GM19397 (cell line): ENCODE measurements around the gene CASS4.

Source experiments
- ATAC-seq: cut with Tn5 transposase; IDR thresholded peaks from one replicate; pipeline ENCODE4 v1.9.1; 2021; ENCODE audit warnings: mild to moderate bottlenecking, moderate library complexity; ENCODE audit not compliant: unreplicated experiment

Gene CASS4

GRCh38 chr20:56422824-56423189 is 10.7 kb downstream of the CASS4 start:
- no peak for ATAC-seq

- ATAC-seq, result no peak
These were observed 11.2 kb downstream of the CASS4 start for GRCh38 chr20:56423211-56423610.

DNA sequence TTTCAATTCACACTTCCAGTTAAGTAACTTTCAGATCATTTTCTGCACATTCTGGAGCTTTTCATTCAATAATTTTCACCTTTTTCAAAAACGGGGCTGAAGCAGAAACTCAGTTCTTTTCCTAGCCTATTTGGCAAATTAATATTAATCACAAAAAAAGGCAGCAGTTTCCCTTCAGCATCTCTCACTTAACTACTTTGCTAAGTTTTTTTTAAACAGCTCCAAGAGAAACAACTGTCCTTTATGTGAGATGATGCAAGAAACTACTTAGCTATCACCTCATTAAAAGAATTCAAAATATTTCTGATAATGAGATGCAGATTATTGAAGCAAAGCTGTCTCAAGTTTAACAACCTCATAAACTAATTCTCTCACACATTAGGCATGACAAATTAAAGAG is 11.8 kb downstream of the CASS4 start:
- ATAC-seq, result no peak

GRCh38 chr20:56424931-56425330 is 12.9 kb downstream of the CASS4 start:
- no peak for ATAC-seq

DNA sequence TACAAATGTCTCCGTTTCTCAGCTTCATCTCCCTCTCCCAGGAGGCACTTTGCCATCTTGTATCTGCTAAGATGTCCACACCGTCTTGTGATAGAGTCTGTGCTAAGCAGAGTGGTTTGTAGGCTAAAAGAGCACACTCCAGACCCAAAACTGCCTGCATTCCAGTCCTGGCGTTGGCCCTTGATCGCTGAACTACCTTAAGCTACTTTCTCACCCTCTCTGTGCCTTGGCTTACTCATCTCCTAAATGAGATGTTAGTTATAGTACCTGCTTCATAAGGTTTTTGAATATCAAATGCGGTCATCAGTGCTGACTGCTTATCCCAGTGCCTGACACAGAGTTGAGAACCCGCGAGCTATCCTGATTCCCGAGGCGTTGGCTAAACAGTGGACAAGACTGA is 14.0 kb downstream of the CASS4 start:
- ATAC-seq, result no peak

GRCh38 chr20:56426926-56427325 is 14.9 kb downstream of the CASS4 start:
- ATAC-seq, result no peak

DNA sequence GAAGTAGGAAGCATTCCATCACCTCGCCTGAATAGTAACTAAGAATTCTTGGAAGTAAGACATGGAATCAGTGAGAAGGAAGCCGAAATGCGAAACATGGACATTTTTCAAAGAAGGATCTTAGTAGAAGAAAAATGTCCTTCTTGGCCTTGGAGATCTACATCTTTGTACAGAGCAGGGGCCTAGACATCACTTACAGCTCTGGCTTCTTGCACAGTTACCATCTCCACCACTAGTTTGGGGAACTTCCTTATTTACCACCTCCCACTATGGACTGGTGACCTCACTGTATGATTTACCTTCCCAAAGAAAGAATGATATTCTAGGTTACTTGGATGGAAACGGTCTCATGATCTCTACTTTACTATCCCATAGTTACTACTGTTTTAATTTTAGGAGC is 15.7 kb downstream of the CASS4 start:
- no peak for ATAC-seq

- ATAC-seq, result no peak
These were observed 16.4 kb downstream of the CASS4 start for GRCh38 chr20:56428410-56428809.

GRCh38 chr20:56428881-56429280 is 16.8 kb downstream of the CASS4 start:
- ATAC-seq, result no peak

DNA sequence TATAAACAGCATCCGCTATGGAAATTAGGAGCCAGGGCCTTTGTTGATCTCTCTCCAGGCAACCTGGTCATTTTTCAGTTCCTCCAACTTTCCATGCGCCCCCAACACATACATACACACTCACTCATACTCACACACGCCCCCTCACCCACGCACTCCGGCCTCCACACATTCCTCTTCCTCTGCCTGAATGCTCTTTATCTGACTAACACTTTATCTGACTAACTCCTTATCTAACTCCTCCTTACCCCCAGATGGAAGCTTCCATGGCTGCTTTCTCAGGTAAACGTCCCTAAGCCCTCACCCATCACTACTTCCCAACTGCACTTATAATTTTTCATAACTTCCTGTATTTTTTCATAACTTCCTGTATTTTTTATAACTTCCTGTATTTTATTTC is 17.4 kb downstream of the CASS4 start:
- no peak for ATAC-seq

- no peak for ATAC-seq
These were observed 17.9 kb downstream of the CASS4 start for GRCh38 chr20:56429941-56430340.

GRCh38 chr20:56430461-56430860 is 18.4 kb downstream of the CASS4 start:
- ATAC-seq, result no peak

DNA sequence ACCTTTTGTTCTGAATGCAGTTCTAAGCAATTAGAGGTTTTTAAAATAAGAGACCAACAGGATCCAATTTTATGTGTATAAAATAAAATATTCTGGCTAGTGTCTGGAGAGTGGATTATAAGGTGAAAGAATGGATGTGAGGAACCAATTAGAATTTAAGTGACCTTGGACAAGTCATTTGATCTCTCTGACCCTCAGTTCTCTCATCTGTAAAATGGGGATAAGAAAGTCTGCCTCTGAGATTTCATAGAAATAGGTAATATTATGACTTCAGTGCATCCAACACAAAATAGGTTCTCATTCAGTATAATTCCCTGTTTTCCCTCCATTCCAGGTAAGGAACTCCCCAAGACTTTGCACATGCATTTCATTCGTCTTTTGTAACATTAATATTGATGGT is 18.9 kb downstream of the CASS4 start:
- no peak for ATAC-seq

DNA sequence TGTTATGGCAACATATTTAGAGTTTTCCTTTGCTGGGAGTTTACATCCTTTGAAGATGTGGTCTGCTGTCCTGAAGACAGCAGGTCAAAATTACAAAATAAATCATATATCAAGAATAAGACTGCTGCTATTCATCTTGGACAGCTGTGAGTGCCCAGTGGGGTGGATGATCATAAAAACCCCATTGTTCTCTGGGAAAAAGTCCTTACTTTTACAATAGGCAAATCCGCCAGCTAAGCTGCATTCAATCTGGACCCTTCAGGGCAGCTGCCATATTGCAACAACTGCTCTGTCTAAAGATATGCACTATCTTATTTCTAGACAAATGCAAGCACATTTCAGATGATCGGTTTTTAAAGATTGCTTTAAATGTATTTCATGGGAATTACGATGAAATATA is 19.4 kb downstream of the CASS4 start:
- no peak for ATAC-seq

DNA sequence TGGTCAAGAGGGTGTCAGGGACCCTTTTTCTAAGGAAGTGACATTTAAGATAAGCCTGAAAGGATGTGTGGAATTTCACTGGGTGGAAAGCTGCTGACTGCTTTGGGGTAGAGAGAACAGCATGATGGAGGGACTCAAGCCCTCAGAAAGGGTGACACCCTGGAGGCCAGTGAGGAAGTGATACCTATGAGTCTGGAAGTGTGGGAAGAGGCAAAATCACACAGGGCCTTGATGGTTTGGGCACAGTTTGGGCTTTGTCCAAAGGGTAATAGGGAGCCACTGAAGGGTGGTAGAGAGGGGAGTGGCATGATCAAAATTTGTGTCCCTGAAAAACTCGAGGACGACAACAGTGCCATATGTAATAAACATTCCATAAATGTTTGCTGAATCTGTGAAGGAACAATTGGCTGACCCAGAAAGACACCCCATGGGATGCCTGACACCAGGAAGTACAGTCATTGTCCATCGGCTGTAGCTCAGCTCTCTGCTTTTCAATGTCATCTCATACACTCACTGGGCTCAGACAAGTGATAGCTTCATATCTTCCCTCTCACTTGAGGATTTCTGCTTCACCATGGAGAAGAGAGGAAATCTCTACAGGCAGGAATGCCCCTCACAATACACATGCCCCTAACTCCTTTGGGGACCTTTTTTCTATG is 21.3 kb downstream of the CASS4 start:
- no peak for ATAC-seq

DNA sequence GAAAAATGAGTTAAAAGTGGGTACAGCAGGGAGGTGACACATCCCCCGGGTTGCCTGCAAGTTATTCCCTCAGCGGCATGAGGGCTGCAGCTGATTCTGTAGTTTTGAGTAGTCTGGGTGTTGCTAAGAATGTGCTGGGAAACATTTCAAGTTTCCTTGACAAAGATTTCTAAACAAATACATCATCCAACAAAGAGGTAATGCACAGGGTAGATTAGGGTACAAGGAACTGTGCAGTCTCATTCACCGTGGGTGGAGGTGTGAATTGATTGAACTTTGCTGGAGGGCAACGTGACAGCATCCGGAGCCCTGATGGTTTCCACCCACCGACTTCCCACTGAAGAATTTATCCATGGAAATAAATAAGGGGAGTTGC is 21.8 kb downstream of the CASS4 start:
- ATAC-seq, result no peak

- ATAC-seq, result no peak
These were observed 25.3 kb downstream of the CASS4 start for GRCh38 chr20:56437196-56437960.

- no peak for ATAC-seq
These were observed 26.2 kb downstream of the CASS4 start for GRCh38 chr20:56438284-56438683.

GRCh38 chr20:56439771-56440291 is 27.8 kb downstream of the CASS4 start:
- no peak for ATAC-seq

DNA sequence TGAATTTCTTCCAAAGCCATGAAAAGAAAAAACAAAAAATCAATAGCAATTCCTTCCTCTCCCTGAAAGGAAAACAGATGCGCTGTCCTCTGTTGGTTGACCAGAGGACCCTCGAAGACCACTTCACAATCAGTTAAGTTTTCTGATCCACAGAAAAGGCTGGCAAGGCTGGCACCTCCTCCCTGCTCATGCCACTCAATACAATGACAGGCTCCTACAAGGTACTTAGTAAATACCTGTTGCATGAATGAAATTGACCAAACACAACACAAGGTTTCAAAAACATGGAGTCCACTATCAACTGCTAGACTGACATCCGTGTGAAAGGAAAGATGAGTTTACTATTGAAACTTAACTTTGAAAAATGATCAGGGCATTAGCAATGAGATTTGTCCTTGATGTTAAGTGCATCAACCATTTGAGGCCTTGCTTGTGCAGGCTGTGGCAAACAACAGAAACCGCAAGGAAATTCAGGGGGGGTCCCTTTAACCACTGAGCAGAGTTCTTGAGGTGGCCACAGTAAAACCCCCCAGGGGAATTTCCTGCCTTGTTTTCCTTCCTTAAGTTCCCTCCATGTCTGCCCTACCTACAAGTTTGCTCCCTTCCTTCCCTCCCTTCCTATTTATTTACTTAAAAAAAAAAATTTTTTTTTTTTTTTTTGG is 28.4 kb downstream of the CASS4 start:
- peak; percentile 70 for ATAC-seq

- no peak for ATAC-seq
These were observed 30.6 kb downstream of the CASS4 start for GRCh38 chr20:56442389-56443365.
